Fibroblast of gingiva (primary cell): ENCODE measurements around the gene MRM3.
"Not testable (repeated sequence)": the region's sequence is repeated elsewhere in the genome, so short reads cannot be mapped to it uniquely, and the experiment has no call there.

Source experiments
- DNase-seq: peaks from one replicate; pipeline ENCODE4 v3.0.0-alpha.2; 2011; ENCODE audit warnings: low read depth

Gene MRM3

DNA sequence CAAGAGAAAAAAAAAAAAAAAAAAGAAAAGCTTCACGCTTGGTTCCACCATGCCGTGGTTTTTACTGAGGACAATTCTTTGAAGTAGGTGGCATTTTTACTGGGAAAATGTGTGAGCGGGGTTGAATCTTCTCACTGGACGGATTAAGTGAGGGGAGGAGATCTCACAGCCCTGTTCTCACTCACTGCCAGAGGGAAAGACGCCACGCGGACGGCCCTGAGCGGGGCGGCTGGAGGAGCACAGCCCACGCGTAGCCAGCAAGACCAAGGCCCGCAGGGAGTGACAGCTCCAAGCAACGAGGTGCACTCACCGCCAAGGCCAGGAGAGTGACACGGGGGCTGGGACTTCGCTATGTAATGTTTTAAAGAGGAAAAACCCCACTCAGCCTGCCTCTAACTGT is 43.1 kb downstream of the MRM3 start:
- no peak for DNase-seq

GRCh38 chr17:826778-827177 is 44.6 kb downstream of the MRM3 start:
- DNase-seq, result no peak

DNA sequence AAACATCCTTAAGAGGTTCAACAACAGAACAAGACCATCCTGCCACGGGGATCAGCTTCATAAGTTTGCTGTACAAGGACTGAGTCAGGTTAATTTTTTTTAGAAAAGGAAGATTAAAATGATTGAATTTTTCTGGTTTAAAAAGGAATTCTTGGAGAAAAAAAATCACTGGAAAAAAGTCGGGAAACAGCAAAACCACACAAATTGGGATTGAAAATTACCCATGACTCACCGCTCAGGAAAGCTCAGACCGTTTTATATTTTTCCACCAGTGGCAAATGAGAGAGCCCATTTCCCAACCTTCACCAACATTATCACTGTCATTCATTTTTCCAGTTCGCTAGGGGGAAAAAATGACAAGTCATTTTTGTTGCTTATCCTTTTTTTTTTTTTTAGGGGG is 46.6 kb downstream of the MRM3 start:
- no peak for DNase-seq

GRCh38 chr17:829614-830013 is 47.5 kb downstream of the MRM3 start:
- DNase-seq, result not testable (repeated sequence)

- no peak for DNase-seq
Measured at GRCh38 chr17:830381-830780, 48.2 kb downstream of the MRM3 start.

- no peak for DNase-seq
Measured at GRCh38 chr17:830950-831349, 48.8 kb downstream of the MRM3 start.

- DNase-seq, result no peak
Measured at GRCh38 chr17:834136-834535, 52.0 kb downstream of the MRM3 start.

DNA sequence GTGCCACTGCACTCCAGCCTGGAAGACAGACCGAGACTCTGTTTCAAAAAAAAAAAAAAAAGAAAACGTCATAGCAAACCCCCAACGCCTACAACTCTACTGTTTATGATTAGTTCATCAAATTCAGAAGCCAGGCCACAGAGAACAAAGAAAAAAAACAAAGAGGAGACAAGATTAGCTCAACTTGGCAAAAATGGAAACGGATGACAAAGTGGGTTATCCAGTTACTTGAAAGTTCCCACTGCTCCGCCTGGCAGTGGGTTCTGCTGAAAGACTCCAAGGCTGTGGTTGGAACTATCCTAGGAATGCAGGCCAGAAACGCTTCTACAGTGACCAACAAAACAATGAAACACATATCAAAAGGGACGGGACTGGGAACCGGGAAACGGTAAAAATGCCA is 53.1 kb downstream of the MRM3 start:
- DNase-seq, result peak; percentile 99

DNA sequence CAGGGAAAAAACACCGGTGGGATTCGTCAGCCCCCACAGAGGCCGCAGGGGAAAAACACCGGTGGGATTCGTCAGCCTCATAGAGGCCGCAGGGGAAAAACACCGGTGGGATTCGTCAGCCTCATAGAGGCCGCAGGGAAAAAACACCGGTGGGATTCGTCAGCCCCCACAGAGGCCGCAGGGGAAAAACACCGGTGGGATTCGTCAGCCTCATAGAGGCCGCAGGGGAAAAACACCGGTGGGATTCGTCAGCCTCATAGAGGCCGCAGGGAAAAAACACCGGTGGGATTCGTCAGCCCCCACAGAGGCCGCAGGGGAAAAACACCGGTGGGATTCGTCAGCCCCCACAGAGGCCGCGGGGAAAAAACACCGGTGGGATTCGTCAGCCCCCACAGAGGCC is 53.6 kb downstream of the MRM3 start:
- not testable (repeated sequence) for DNase-seq

DNA sequence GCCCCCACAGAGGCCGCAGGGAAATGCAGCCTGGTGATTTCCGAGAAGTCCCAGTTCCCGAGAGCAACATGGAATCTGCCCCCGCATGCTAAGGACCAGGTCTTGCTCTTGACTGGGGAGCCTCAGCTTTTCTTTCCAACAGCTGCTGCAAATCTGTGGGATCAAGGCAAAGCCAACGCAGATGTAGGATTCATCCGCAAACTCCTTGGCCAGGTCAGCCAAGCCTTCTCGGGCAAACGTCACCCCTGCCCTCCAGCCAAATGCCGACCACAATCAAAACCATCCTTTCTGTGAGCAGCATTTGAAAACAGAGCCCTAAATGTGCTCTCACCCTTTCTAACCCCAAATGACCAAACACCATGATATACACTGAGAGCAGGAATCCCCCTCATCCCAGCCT is 54.0 kb downstream of the MRM3 start:
- peak; percentile 92 for DNase-seq

GRCh38 chr17:838486-838885 is 56.3 kb downstream of the MRM3 start:
- peak; percentile 40 for DNase-seq

DNA sequence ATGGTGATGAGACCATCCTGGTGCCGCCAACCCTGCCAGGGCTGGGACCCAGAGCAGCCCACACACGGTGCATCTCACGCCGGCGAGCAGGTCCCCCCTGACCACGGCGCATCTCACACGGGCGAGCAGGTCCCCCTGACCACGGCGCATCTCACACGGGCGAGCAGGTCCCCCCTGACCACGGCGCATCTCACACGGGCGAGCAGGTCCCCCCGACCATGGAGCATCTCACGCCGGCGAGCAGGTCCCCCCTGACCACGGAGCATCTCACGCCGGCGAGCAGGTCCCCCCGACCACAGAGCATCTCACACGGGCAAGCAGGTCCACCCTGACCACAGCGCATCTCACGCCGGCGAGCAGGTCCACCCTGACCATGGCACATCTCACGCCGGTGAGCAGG is 59.2 kb downstream of the MRM3 start:
- DNase-seq, result no peak
